AG09319 (cell line): ENCODE measurements around the gene CATSPERB.
"Not testable (repeated sequence)": the region's sequence is repeated elsewhere in the genome, so short reads cannot be mapped to it uniquely, and the experiment has no call there.

Experiments
- DNase-seq: peaks from one replicate; pipeline ENCODE4 v3.0.0-alpha.2; 2010; ENCODE audit warnings: low read depth; ENCODE audit errors: extremely low read depth
- TF ChIP-seq, protein P1 (sequence below): IDR thresholded peaks from 2 replicates; pipeline ENCODE4 v1.5.1; 2011; ENCODE audit warnings: low read depth, mild to moderate bottlenecking, inconsistent platforms, low read length, moderate library complexity

CATSPERB gene

DNA sequence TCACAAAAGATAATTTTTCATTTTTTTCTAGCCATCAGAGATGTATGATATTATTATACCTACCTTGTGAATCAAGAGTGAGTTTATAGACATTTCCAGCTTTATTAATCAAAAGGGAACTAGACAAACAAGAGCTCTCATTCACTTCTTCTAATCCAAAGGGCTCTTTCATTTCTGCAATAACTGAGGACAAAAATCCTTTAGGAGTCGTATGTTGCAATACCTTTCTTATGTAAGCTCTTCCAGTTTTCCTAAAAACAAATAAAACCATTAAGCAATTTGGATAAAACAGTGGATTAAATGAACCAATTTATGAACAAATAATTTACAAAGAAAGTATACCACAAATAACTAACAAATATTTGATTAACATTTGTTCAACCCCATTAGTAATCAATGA lies 107.1 kb downstream of the CATSPERB start:
- TF ChIP-seq, protein P1, sequence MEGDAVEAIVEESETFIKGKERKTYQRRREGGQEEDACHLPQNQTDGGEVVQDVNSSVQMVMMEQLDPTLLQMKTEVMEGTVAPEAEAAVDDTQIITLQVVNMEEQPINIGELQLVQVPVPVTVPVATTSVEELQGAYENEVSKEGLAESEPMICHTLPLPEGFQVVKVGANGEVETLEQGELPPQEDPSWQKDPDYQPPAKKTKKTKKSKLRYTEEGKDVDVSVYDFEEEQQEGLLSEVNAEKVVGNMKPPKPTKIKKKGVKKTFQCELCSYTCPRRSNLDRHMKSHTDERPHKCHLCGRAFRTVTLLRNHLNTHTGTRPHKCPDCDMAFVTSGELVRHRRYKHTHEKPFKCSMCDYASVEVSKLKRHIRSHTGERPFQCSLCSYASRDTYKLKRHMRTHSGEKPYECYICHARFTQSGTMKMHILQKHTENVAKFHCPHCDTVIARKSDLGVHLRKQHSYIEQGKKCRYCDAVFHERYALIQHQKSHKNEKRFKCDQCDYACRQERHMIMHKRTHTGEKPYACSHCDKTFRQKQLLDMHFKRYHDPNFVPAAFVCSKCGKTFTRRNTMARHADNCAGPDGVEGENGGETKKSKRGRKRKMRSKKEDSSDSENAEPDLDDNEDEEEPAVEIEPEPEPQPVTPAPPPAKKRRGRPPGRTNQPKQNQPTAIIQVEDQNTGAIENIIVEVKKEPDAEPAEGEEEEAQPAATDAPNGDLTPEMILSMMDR: no peak

DNA sequence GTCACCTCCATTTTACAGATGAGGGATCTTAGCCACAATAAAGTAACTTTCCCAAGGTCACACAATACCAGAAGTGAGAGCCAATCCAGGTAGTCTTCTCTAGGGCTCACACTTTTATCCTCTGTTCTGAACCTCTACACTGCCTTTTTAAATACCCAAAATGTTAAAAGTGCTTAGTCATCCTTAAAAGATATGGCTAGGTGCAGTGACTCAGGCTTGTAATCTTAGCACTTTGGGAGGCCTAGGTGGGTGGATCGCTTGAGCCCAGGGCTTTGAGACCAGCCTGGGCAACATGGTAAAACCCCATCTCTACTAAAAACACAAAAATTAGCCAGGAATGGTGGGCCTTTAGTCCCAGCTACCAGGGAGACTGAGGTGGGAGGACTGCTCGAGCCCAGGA lies 117.7 kb downstream of the CATSPERB start:
- DNase-seq: no peak
- TF ChIP-seq, protein P1: no peak

More for the DNA sequence above, 107.1 kb downstream of the CATSPERB start:
- DNase-seq: no peak

DNA sequence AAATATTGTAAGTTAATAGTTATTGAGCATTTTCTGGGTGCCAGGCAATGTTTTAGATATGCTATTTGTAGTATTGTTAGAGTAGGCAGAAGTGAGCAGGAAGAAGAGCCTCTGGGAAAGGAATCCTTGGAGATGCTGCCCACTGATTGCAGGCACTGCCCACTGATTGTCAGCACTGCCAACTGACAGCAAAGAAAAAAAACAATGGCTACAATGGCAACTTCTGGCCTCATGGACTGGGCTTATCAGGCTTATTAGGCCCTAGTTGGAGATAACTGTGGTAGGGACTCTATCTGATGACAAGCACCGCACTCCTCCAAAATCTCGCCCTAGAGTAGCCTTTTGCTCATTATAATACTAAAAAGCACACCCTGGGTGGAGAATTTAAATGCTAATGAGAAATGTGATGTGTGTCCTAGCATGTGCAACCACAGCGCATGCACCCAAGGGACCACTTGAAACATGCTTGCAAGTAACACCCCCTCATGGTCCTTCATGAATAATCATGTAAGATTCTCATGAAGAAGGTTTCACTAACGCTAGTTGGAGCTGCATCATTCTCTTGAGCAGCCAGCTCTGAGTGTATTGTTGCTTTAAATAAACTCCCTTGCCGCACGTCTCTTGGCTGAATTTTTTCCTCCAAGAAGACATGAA lies 118.3 kb downstream of the CATSPERB start:
- no peak for DNase-seq
- TF ChIP-seq, protein P1: no peak

DNA sequence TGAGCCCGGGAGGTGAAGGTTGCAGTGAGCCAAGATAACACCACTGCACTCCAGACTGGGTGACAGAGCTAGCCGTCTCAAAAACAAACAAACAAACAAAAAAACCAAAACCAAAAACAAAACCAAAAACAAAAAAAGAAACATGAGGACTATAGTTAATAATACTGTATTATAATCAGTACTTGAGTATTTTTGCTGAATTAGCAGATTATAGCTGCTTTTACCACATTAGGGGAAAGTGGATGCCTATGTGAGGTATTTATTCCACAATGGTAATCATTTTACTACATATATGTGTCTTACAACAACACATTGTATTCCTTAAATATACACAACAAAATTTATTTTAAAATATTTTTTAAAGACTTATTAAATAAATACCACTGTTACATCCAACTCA lies 120.4 kb downstream of the CATSPERB start:
- TF ChIP-seq, protein P1: no peak
- no peak for DNase-seq

DNA sequence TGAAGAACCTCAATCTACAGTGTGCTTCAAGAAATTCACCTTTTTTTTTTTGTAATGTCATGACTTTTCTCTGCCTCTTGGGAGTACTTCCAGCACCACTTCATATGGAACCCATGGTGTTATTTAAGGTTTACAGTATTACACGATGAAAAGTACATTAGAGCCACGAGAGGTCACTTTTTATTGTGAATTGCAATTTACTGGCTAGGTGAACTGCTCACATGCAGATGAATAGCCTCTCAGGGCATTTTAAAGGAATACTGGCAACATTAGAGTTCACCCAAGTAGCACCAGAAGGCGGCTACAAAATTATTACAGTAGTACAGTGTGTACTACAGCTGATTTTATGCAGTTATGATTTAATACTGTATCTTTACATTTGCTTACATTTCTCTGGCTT lies 122.7 kb downstream of the CATSPERB start:
- DNase-seq: no peak
- TF ChIP-seq, protein P1: no peak

DNA sequence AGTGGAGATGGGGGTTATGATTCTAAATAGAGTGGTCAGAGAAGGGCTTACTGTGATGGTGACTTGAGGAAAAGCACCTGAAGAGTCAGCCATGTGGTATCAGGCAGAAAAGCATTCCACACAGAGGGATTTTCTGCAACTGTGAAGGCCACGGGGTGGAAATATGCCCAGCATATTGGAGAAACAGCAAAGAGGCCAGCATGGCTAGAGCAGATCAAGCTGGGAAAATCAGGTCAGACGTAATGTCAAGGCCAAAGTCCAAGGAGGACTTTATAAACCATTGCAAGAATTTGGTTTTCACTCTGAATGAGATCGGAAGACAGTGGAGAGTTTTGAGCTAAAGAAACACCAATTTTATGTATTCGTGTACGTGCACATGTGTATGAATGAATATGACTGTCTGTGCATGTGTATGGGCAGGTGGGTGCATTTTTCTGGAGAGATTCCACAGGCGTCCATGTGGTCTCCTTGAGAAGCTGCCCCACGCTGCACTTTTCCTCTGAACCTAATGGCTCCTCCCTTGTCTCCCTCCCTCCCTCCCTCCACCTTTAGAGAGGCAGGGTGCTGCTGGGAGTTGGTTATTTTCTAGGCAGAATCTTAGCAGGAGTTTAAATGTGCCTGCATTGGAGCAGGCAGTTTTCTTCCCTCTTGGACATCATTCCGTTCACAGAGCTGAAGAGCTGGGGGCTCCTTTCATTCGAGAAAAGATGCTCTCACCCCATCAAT lies 124.4 kb downstream of the CATSPERB start:
- no peak for DNase-seq
- TF ChIP-seq, protein P1: no peak

DNA sequence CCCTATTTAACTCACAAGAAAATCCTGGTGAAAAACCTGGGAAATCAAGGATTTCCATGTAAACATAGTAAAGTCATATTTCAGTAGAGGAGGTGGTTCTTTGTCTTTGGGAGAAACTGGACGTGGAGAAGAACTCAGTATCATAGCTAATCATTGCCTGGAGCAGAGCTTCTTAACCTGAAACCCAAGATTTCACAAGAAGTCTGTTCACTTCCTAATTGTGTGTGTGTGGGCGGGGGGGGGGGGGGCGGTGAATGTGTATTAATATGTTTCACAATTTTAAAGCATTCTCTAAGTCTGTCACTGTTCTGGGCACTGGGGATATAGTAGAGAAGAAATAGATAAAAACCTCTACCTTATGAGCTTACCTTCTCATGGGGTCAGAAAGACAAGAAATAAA lies 125.0 kb downstream of the CATSPERB start:
- no peak for DNase-seq
- TF ChIP-seq, protein P1: no peak

DNA sequence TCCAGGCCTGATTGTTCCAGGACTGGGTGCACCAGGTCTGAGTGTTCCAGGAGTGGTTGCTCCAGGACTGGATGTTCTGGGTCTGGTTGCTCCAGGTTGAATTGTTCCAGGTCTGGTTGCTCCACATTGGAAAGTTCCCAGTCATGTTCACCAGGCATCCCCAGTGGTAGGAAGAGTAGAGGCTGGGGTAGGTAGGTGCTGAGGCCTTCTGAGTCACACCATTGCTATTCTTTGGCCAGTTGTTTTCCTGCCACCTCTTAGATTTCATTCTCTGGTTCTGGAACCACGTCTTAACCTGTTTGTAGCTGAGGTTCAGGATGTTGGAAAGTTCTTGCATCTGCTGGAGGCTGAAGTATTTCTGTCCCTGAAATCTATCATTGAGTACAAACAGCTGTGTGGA lies 127.3 kb downstream of the CATSPERB start:
- DNase-seq: not testable (repeated sequence)
